HG03066 (cell line): Measurements from ENCODE around the gene SPON1.

Experiments
- ATAC-seq: cut with Tn5 transposase; IDR thresholded peaks from one replicate; pipeline ENCODE4 v1.9.1; 2021; ENCODE audit warnings: low read depth; ENCODE audit not compliant: unreplicated experiment

SPON1 gene

DNA sequence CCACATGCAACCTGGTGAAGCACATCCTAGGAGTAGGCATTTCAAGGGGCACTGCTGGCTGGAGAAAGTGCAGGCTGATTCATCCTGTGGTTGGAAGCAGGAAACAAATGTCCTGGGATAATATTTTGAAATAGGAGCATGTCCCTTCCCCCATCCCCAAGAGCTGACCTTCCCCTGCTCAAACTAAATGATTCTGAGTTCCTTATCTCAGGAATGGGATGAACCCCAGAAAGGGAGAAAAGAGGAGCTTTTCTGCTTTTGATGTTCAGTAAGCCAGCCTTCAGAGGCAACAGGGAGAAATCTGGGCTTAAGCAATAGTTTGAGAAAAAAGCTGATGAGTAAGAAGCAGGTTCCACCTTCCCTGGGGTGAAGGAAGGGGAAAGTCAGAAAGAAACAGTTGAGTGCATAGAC, 19.5 kb upstream of the SPON1 start:
- ATAC-seq, result no peak

DNA sequence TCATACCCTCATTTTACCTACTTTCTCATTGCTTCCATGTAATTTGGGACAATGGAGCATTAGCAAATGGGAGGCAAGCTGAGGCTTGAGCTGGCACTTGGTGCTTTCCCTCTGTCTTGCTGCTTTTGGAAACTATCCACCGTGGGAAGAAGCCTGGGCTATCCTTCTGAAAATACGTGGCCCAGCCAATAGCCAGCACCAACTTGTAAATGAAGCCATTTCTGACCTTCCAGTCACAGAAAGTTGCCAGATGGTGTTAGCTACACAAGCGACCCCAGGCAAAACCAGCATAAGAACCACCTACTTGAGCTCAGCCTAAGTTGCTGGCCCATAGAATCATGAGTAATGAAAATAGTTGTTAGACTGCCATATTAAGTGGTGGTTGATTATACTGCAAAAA, 18.5 kb upstream of the SPON1 start:
- no peak for ATAC-seq

DNA sequence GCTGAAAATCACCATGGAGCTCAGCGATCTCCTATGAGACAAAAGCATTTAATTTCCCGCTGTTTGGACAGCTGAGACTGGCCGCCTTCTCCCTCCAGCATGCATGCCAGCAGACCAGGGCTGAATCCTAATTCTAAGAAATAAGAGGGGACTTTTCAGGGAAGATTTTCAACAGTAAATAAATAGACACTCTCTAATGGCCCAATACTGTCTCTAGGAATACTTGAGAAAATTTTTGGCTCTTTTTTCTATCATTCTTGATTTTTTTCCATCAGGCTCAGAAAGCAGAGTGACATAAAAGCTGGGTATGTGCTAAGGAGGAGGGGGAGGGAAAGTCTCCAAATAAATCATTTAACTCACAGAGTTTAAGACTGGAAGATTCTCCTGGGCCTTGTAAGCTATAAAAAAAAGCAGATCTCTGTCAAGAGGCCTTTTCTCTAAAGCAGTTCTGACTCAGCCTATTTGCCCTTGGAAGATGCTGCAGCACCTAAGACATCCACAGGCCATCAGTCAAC, 17.6 kb upstream of the SPON1 start:
- ATAC-seq, result no peak

DNA sequence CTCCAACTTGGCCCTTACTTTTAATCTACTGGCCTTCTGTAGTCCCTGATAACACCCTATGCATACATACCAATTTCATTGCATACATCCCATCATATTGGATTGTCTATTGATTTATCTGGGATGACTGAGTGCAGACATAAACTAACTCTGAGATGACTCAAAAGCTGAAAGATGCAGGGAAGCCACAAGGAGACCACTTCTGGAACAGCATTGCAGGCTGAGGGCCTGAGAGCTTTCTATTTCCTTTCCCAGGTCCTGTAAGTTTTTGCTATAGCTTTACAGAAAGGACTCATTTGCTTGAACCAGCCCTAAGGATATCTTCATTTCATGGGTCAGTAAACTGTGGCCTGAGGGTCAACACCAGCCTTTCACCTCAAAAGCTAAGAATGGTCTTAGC, 15.1 kb upstream of the SPON1 start:
- no peak for ATAC-seq

DNA sequence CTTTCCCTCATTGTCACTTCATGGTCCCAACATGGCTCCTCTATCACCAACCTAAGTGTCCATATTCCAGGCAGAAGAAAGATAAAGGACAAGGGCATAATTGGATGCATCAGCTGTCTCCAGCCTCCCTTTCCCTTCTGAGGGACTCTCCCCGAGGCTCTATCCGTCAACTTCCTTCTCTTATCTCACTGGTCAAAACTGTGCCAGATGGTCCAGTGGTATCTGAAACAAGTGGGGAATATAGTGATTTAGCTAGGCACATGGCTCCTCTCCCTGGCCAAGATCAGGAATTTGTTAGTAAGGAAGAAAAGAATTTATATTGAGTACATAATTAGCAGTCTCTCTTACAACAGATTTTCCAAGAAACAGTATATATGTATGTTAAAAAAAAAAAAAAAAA, 12.6 kb upstream of the SPON1 start:
- ATAC-seq, result no peak

DNA sequence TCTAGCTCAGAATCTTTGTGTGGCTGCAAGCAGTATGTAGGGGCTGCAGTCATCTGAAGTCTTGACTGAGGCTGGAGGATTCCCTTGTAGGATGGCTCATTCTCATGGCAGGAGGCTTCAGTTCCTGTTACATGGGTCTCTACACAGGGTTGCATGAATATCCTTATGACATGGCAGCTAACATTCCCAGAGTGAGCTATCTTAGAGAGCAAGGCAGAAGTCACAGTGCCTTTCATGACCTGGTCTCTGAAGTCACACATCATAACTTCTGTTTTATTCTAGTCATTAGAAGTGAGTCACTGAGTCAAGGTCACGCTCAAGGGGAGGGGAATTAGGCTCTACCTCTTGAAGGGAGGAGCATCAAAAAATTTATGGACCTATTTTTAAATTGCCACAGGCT, 10.3 kb upstream of the SPON1 start:
- ATAC-seq, result no peak

DNA sequence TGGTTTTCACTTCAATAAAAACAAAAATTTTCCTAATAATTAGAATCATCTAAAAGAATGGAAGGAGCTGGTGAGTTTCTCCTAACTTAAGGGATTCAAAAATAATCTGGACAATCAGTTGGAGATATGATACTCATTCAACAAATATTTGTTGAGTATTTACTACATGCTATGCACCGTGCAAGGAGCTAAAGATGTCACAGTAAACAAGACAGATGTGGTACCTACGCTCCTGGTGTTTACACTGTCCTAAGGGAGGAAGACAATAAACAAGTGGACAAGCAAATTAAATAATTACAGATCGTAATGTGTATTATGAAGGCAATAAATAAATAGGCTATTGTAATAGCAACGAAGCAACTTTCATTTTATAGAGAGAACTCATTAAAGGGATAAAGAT, 9.9 kb upstream of the SPON1 start:
- ATAC-seq, result no peak

DNA sequence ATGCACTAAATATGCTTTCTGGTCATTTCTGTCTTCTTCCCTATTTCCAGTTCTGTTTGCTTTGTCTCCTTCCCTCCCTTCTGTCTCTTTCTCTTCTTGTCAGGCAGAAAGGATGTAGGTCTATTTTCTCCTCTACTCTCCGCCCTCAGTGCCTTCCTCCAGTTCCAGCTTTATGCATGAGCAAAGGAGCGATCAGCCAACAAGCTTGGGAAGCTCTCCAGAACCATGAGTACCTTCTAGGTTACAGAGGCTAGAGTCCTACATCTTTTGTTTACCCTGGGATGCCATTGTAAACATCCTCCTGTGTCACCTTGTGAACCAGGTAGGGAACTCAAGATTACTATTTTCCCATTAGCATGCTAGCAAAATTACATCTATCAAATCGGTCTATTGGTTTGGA, 7.9 kb upstream of the SPON1 start:
- ATAC-seq, result no peak

DNA sequence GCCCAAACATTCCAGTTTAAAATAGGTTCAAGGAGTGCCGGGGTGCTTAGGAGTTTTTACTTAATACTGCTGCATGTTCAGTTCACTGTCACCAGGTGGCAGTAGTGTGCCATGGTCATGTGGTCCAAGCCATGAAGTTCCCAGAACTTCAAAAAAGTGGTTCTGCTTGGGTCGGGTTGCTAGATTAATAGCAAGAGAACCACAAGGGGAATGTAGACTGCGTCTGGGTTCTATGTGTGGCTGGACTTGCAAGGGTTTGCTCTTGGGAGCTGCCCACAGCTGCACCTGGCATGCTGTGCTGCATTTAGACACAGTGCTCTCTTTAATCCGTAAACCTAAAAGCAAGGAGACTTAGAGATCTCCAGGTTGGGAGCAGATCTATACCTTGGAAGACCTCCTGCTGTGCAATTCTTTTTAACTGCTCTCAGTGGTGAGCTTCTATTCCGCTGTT, 6.5 kb upstream of the SPON1 start:
- ATAC-seq, result peak; percentile 79

DNA sequence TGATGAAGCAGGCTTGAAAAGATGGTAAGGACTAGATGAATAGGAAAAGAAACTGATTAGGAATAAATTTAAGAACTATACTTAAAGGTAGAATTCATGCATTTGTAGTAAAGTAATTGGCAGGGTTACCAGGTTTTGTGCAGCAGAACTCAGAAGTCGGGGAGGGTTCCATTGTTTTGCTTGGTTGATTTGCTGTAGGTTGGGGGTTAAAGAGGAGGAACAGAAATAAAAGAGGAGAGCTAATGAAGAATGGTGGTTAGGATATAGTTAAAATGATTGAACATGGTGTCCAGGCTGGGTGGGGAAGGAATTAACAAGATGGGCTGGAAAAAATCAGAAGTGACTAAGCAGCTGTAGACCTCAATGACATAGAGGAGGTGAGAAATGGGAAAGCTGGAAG, 5.5 kb upstream of the SPON1 start:
- no peak for ATAC-seq

DNA sequence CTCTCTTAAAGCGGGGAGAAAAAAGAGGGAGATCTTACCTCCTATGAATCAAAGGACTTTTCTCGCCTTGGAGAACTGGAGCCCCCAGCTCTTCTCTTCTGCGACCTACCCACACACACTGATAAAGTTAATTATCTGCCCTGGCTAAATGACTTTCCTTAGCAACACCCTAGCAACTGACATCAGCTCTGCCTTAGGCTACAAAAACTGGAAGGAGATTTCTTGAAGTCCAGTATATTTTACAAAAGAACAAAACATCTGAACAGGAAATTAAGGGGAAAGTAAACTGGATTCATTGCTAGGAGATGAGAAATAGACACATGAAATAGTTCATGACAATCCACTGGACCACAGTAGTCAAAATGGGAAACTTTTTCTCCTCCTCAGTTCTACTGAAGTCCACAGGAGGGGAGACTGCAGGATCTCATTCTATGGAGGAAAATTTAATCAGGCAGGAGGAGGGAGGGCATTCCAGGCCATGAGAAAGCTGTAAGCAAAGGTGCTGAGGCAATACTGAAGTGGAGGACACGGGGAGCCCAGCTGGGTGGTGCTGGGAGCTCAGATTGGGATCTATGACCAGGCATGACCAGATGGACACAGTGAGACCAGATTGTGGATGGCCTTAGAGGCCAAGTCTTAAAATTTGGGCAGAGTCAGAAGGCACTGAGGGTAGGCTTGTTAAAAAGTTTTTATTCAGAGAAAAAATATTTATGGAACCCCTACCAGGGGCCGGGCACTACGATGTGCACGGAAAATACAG, 3.7 kb upstream of the SPON1 start:
- ATAC-seq, result no peak

DNA sequence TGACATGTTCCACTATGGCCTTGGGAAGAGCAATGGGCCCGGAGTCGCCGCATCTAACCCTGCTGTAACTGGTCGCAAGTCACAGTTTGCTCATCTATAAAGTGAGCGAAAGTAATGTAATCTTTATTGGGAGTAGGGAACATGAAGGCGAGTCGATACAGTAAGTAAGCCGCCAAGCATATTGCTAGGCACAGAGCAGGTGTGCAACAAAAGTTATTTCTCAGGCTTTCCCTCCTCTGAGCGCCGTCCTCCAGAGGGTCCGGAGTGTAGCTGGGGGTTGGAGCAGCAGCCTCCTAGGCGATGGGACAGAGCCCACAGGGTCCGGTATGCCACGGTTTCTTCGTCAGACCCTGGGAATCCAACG, 343 bp upstream of the SPON1 start:
- ATAC-seq, result no peak

DNA sequence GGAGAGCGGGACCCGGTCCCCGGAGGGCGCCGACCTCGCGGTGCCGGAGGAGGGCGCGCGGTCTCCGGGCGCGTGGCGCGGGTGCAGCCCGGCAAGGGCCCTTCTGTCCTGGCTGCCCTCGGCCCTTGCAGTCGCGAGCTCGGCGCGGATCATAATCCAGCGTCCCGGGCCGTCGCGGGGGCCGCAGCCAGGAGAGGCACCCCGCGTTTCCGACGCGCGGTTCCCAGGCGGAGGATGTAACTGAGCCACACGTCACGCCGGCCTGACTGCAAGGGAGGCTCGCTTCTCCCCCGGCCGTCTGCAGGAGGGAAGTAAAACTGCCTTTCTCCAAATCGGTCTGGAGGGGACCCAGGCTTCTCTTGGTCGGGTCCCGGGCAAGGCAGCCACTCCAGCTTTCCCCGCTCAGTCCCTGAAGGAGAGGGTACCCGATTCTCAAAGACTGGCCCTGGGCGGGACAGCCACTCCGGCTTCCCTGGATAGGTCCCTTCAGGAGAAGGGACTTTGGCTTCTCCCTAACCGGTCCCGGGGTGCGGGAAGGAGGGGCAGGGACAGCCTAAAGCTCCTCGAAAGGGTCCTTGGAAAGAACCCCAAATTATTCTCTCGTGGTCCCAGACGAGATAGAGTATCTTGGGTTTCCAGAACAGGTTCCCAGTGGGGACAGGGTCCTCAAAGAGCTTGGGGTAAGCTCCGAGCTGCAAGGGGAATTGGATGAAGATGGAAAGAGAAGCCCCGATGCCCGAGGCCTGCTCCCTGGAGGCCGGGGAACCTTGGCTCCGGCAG, 836 bp downstream of the SPON1 start:
- no peak for ATAC-seq

DNA sequence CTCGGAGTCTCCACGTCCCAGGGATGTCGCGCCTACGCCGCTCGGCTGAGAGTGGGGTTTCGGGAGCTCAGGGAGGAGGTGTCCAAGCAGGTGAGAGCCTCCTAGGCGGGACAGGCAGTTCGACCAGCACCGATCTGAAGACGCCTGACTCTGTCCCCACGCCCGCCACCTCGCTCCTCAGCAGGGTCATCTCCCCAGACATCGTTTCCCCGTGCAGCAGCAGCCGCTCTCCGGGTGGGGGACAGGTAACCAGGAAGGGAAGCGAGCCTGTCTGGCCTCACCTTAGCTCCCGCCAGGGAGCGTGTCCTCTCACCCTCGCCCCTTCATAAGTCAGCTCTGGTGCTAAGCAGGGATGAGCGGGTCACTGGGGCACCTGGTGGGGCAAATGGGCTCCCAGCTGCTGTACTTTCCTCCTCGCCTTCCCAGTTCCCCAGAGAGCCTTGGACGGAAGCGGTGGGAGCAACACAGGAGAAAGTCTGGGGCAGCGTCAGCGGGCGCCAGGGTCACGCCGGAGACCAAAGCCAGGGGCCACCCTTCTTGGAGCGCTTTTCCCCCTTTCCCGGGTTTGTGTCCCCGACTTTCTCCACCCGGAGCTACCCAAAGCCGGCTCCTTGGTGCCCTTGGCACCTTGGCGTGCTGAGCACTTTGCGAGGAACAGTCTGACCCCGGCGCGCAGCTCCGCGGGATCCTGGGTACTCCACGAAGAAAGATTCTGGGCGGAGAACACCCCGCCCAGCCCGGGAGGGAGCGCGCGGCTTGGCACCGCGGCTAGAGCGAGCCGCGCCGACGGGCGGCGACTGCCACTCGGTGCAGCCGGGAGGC, 1.6 kb downstream of the SPON1 start:
- no peak for ATAC-seq

DNA sequence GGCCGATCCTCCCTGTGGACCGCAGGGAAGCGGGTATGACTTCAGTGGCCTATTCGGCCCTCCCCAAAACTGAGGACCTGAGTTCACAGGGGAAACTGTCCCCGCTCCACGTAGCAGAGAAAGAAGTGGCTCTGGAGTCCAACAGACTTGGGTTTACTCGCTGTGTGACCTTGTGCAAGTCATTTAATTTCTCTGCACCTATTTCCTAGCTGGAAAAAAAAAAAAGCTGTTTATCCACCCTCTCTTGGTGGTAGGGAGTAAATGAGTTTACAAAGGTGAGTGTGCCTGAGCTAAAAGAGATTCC, 2.2 kb downstream of the SPON1 start:
- no peak for ATAC-seq

DNA sequence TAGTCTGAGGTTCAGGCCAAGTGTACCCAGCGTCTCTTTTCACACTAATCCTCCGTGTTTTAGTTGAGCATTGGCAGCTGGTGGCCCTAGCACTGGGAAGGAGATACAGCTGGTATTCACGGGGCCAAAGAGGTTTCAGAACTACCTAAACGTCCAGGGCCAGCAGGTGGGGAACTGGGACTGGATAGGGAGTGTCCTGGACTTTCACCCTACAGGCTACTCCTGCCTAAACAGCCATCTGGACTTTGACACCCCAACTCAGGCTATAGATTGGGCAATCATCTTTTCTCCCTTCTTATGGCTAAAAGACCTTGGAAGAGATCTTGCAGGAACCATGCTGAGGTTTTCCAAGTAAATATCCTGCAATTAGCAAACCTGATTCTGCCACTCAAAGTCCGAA, 2.8 kb downstream of the SPON1 start:
- no peak for ATAC-seq

DNA sequence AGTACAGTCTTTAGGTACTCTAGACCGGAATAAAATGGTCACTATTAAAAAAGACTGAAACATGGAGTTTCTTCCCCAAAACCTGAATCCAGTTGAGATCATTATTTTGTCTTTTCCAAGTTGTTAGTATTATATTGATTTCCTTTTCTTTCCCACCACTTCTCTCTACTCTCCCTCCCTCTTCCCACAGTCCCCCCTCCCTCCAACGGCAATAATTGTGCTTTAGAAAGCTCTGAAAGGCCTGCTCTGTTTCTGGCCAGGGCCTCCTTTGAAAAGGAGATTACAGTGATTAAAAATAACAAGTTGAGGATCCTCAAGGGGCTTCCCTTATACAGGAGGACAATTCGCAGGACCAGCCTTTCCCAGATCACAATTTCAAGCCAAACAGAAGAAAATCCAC, 3.5 kb downstream of the SPON1 start:
- ATAC-seq, result no peak

DNA sequence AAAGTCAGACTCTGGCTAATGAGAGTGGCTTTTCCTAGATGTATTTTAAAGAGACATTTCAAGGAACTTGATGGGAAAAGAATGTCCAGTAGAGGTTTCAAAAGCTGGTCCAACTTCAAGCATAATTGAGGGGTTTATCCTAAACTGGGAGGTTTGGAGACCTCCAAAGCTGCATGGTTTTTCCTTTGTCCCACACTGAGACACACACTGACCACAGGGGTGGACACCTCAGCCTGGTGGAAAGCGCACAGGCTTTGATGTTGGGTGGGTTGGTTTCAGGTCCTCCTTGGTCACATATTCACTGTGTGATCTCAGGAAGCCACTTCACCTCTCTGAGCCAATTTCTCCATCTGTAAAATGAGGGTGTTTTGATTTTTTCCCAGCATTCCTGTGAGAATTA, 4.0 kb downstream of the SPON1 start:
- ATAC-seq, result no peak

DNA sequence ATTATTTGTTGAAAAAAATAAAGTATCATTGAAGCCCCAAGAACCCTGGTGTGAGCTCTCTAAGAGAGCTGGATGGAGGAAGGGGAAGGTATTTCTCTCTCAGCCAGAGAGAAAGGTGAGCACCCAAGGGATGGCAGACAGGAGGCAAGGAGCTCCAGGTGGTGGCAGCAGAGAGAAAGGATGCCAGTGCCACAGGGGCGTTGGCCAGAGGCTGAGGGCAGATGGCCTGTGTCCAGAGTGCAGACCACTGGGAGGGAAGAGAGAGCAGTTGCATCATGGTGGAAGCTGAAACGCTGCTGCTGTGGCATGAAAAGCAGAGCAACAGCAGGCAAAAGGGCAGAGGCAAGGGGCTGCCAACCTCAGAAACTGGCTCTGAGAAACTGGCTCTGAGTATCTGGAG, 8.5 kb downstream of the SPON1 start:
- ATAC-seq, result no peak

DNA sequence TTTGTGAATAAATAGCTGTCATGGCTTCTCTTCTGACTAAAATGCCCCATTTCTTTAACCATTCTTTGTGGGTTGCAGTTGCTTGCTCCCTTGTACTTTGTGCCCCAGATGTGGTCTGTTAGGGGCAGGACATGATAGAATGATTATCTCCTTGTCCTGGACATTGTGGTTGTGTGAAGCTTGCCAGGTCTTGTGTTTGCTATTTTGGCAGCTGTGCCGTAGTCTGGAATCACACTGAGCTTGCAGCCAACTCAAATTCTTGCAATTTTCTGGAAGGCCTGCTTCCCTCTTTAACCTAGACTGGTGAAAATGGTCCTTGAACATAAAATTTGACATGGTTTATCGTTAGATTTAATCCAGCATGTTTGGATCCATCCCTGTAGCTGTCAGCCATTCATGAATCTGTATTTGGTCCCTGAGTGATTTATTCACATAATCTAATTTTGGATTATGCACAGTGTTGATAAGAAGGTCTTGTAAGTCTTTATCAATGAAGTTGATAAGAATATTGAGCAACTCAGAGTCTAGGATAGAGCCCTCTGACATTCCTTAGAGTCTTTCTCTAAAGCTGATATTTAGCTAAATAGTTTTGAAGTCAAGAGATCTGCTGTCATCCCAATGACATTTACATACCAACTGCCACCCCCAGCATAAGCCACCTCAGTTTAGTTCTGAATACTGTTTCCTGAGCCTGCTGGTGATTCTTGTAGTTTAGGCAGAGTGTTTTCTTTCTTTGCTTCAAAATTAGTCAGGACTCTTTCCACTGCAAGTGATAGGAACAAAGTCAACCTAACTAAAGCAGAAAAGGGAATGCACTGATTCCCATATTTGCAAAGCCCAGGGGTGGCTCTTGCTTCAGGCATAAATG, 9.8 kb downstream of the SPON1 start:
- no peak for ATAC-seq
